Smooth muscle cell (in vitro differentiated cells): ENCODE measurements around the gene FAIM2. TPM values are rescaled to one million over a fixed set of nuclear protein-coding genes. Genes with fewer than 3 reads are reported as not detected.

ENCODE experiments used
- DNase-seq: peaks from one replicate; lab custom pipeline; 2025; ENCODE audit not compliant: unreplicated experiment; lab: John Stamatoyannopoulos, UW
- H2AFZ ChIP-seq: fragments of 200-600 bp; sonication (generic); 2 replicates; pipeline ENCODE4 v1.6.0; 2016; ENCODE audit warnings: antibody characterized with exemption, low read depth, mild to moderate bottlenecking
- H3F3A ChIP-seq: fragments of 200-600 bp; sonication (generic); 2 replicates; pipeline ENCODE4 v1.6.0; 2017; ENCODE audit warnings: antibody characterized with exemption, low read depth
- H3K27ac ChIP-seq: fragments of 200-600 bp; sonication (generic); 2 replicates; pipeline ENCODE4 v1.5.1; 2016; ENCODE audit warnings: low read depth, mild to moderate bottlenecking
- H3K27me3 ChIP-seq: fragments of 200-600 bp; sonication (generic); 2 replicates; pipeline ENCODE4 v1.6.1; 2016; ENCODE audit warnings: low read depth, mild to moderate bottlenecking
- H3K36me3 ChIP-seq: fragments of 200-600 bp; sonication (generic); 2 replicates; pipeline ENCODE4 v1.5.1; 2016; ENCODE audit warnings: low read depth
- H3K4me1 ChIP-seq: fragments of 200-600 bp; sonication (generic); 2 replicates; pipeline ENCODE4 v1.5.1; 2016; ENCODE audit warnings: low read depth
- H3K4me2 ChIP-seq: fragments of 200-600 bp; sonication (generic); 2 replicates; pipeline ENCODE4 v1.6.0; 2016; ENCODE audit warnings: mild to moderate bottlenecking
- H3K4me3 ChIP-seq: fragments of 200-600 bp; sonication (generic); 2 replicates; pipeline ENCODE4 v1.5.1; 2016; ENCODE audit warnings: mild to moderate bottlenecking
- H3K79me2 ChIP-seq: fragments of 200-600 bp; sonication (generic); 2 replicates; pipeline ENCODE4 v1.6.0; 2016; ENCODE audit warnings: low read depth, mild to moderate bottlenecking
- H3K9ac ChIP-seq: fragments of 200-600 bp; sonication (generic); 2 replicates; pipeline ENCODE4 v1.6.0; 2016; ENCODE audit warnings: low read depth
- H3K9me3 ChIP-seq: fragments of 200-600 bp; sonication (generic); replicated peaks from 2 replicates; pipeline ENCODE4 v1.5.1; 2016; ENCODE audit warnings: low read depth
- H4K20me1 ChIP-seq: fragments of 200-600 bp; sonication (generic); 2 replicates; pipeline ENCODE4 v1.6.0; 2016; ENCODE audit warnings: low read depth
- WGBS: methylation state at CpG from one replicate; pipeline ENCODE4 v1.1.7; 2016; ENCODE audit warnings: low lambda C conversion rate; 5-methylcytosine and 5-hydroxymethylcytosine counted together
- polyA plus RNA-seq: library from polyadenylated mRNA; unstranded; fragments of >200 nt; fragmentation: Nextera tagmentation; extraction: Ambion mirVana; gene quantifications from 2 replicates; pipeline ENCODE4 v1.2.1, GENCODE V29; 2016
- total RNA-seq: library from RNA; depleted of rRNA; stranded (reverse); fragments of >200 nt; gene quantifications from 2 replicates; pipeline ENCODE4 v1.2.3, GENCODE V29; 2014
- TF ChIP-seq, protein P1 (sequence below): fragments of 200-600 bp; sonication (generic); IDR thresholded peaks from 2 replicates; pipeline ENCODE4 v1.5.1; 2017; ENCODE audit warnings: borderline replicate concordance, mild to moderate bottlenecking, antibody characterized with exemption; ENCODE audit not compliant: insufficient read depth, poor library complexity, severe bottlenecking

The FAIM2 gene
- total and polyA plus RNA-seq, 2 experiments from 2014 or later, result 0.67 to 1.2 TPM

DNA sequence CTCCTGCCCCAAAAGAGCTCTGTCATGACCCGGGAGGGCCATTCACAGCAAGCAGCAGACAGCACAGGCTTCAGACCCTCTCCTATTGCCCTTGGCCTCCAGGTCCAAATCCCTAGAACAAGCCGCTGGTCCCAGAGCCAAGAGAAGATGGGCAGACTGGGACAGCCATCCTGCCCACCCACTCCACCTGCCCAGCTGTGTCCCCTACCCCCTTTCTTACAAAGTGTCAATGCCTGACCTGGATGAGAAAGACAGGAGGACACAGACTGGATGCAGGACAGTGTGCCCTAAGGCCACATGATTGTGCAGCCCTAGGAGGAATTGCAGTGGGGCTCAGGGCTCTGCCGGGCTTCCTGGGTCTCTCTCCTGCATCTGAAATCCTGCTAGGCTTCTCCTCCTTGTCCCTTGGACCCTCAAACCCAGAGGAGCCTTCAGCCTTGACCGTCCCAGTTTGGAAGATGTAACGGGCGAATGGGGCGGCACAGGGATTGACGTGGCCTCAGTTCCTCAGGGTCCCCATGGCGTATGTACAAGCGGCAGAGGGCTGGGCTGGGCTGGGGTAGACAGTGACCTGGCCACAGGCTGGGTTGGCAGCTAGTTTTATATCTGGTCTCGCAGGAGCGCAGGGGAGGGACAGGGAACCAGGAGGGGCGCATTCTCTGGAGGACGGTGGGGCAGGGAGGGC is 33.7 kb downstream of the FAIM2 start:
- Histone ChIP-seq H3F3A (peaks cover 14% of the 10 kb centered on the region), H3K27ac (peak overlapping the region; percentile 71), H3K4me2 (peak overlapping the region; percentile 38), H3K9ac (peak overlapping the region; percentile 7), H3K4me1 (no peaks in the 10 kb centered on the region), H3K36me3 (no peaks in the 10 kb centered on the region), H3K27me3 (no peaks in the 10 kb centered on the region), H4K20me1 (no peaks in the 10 kb centered on the region), H3K79me2 (no peaks in the 10 kb centered on the region), H3K4me3 (no peak overlapping the region), H3K9me3 (no peaks in the 10 kb centered on the region), H2AFZ (no peak overlapping the region)
- 93% methylated on average over 14 of the region's 14 CpGs for WGBS
- no peak for DNase-seq
- TF ChIP-seq, protein P1, sequence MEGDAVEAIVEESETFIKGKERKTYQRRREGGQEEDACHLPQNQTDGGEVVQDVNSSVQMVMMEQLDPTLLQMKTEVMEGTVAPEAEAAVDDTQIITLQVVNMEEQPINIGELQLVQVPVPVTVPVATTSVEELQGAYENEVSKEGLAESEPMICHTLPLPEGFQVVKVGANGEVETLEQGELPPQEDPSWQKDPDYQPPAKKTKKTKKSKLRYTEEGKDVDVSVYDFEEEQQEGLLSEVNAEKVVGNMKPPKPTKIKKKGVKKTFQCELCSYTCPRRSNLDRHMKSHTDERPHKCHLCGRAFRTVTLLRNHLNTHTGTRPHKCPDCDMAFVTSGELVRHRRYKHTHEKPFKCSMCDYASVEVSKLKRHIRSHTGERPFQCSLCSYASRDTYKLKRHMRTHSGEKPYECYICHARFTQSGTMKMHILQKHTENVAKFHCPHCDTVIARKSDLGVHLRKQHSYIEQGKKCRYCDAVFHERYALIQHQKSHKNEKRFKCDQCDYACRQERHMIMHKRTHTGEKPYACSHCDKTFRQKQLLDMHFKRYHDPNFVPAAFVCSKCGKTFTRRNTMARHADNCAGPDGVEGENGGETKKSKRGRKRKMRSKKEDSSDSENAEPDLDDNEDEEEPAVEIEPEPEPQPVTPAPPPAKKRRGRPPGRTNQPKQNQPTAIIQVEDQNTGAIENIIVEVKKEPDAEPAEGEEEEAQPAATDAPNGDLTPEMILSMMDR, result no peak

DNA sequence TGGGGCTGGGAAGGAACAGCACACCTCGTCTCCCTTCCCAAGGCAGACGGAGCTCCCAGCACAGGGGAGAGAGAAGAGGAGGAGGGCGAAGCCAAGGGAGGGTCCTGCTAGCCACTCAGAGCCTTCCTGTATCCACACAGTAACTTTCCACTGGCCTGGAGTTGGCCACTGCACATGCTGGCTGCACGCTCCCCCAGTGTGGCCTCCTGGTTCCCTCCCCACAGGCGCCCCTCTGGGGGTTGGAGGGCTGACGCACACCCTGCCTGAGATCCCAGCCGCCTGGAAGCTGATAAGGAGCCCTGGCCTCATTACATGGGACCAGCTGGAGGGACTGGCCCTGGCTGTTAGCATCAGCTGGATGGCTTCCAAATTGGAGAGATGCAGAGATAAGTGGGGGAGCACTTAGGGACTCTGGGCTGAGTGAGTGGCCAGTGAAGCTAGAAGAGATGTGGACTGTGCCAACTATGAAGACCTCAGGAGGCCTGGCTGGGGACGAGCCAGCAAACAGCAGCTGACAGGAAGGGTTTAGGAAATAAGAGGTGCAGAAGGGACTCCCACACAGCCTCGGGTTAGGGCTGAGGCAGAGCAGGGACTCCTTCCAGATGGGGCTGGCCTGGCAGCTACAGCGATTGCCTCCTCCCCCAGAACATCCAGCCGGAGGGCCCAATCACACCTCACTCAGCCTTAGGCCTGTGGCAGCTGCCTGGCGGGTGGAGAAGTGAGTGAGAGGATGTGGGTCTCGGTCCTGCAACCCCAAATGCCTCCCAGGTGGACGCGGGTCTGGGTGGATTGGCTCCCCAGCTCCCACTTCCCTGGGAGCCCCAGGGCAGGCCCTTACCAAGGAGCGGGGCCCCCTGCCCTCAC is 34.5 kb downstream of the FAIM2 start:
- no peaks in the 10 kb centered on the region for H4K20me1 ChIP-seq
- no peaks in the 10 kb centered on the region for H3K4me1 ChIP-seq
- DNase-seq, result peak; percentile 89
- H3K27ac ChIP-seq, result peak overlapping the region; percentile 71
- TF ChIP-seq, protein P1, result no peak
- peaks cover 14% of the 10 kb centered on the region for H3F3A ChIP-seq
- H3K36me3 ChIP-seq, result no peaks in the 10 kb centered on the region
- no peaks in the 10 kb centered on the region for H3K79me2 ChIP-seq
- H3K9ac ChIP-seq, result peak overlapping the region; percentile 7
- H2AFZ ChIP-seq, result no peak overlapping the region
- H3K4me3 ChIP-seq, result no peak overlapping the region
- H3K4me2 ChIP-seq, result peak overlapping the region; percentile 38
- WGBS, result 26% methylated on average over 14 of the region's 16 CpGs
- H3K9me3 ChIP-seq, result no peaks in the 10 kb centered on the region
- H3K27me3 ChIP-seq, result no peaks in the 10 kb centered on the region

DNA sequence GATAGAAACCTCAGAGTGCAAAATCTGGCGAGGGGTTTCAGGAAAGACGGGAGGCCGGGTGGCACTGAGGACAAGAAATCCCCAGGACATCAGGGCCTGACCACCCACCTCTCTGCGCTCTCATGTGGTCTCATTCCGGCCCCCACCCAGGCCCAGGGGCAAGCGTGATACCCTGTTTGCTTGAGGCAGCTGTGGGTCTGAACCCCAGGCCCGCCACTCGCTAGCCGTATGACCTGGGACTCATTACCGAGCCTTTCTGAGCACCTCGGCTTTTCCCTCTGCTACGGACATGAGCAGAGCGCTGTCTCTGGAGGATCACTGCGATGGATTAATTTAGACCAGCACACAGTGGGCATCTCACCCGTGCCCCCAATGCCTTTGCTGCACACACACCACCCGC is 35.3 kb downstream of the FAIM2 start:
- WGBS, result 81% methylated on average over 16 of the region's 16 CpGs
- Histone ChIP-seq H3F3A (peaks cover 14% of the 10 kb centered on the region), H3K4me1 (no peaks in the 10 kb centered on the region), H3K4me3 (no peak overlapping the region), H2AFZ (no peak overlapping the region), H3K4me2 (peak overlapping the region; percentile 38), H4K20me1 (no peaks in the 10 kb centered on the region), H3K36me3 (no peaks in the 10 kb centered on the region), H3K9me3 (no peaks in the 10 kb centered on the region), H3K27ac (peak overlapping the region; percentile 71), H3K9ac (no peak overlapping the region), H3K27me3 (no peaks in the 10 kb centered on the region), H3K79me2 (no peaks in the 10 kb centered on the region)
- TF ChIP-seq, protein P1, result no peak
- DNase-seq, result no peak
